ENCODE results near the gene MTM1.

MTM1 gene

GRCh38 chrX:150644422-150644821 is 76.0 kb downstream of the MTM1 start:
- TF ChIP-seq POLR2A (IDR thresholded peaks at IDR 0.05; ENCODE audit: low read depth, low read length): no peak
- no peak for TF ChIP-seq TAF1 (IDR thresholded peaks at IDR 0.05; ENCODE audit: borderline replicate concordance, low read depth, low read length)
- no peak for TF ChIP-seq POLR2AphosphoS5 (IDR thresholded peaks at IDR 0.05; ENCODE audit: low read depth, low read length)
- FAIRE-seq (no peak), DNase-seq (ENCODE audit: insufficient read length) (no peak)

- no peak for DNase-seq (ENCODE audit: insufficient read length)
- no peak for TF ChIP-seq TAF1 (IDR thresholded peaks at IDR 0.05; ENCODE audit: borderline replicate concordance, low read depth, low read length)
- no peak for TF ChIP-seq POLR2AphosphoS5 (IDR thresholded peaks at IDR 0.05; ENCODE audit: low read depth, low read length)
- no peak for TF ChIP-seq POLR2A (IDR thresholded peaks at IDR 0.05; ENCODE audit: low read depth, low read length)
- FAIRE-seq: no peak
Measured at GRCh38 chrX:150647331-150647730, 78.9 kb downstream of the MTM1 start.

- FAIRE-seq (no peak), DNase-seq (ENCODE audit: insufficient read length) (no peak)
- TF ChIP-seq TAF1 (IDR thresholded peaks at IDR 0.05; ENCODE audit: borderline replicate concordance, low read depth, low read length) (no peak), POLR2AphosphoS5 (IDR thresholded peaks at IDR 0.05; ENCODE audit: low read depth, low read length) (no peak)
Measured at GRCh38 chrX:150648296-150648940, 80.0 kb downstream of the MTM1 start.

GRCh38 chrX:150649096-150649870 is 80.9 kb downstream of the MTM1 start:
- TF ChIP-seq POLR2A (IDR thresholded peaks at IDR 0.05; ENCODE audit: low read depth, low read length) (no peak), TAF1 (IDR thresholded peaks at IDR 0.05; ENCODE audit: borderline replicate concordance, low read depth, low read length) (no peak), POLR2AphosphoS5 (IDR thresholded peaks at IDR 0.05; ENCODE audit: low read depth, low read length) (no peak)
- DNase-seq (ENCODE audit: insufficient read length) (no peak), FAIRE-seq (peak; percentile 17)

GRCh38 chrX:150651906-150652305 is 83.5 kb downstream of the MTM1 start:
- no peak for FAIRE-seq
- TF ChIP-seq POLR2A (IDR thresholded peaks at IDR 0.05; ENCODE audit: low read depth, low read length) (no peak), POLR2AphosphoS5 (IDR thresholded peaks at IDR 0.05; ENCODE audit: low read depth, low read length) (no peak), TAF1 (IDR thresholded peaks at IDR 0.05; ENCODE audit: borderline replicate concordance, low read depth, low read length) (no peak)
- DNase-seq (ENCODE audit: insufficient read length): no peak

- FAIRE-seq (no peak), DNase-seq (ENCODE audit: insufficient read length) (no peak)
- TF ChIP-seq POLR2A (IDR thresholded peaks at IDR 0.05; ENCODE audit: low read depth, low read length): no peak
- no peak for TF ChIP-seq TAF1 (IDR thresholded peaks at IDR 0.05; ENCODE audit: borderline replicate concordance, low read depth, low read length)
- TF ChIP-seq POLR2AphosphoS5 (IDR thresholded peaks at IDR 0.05; ENCODE audit: low read depth, low read length): no peak
Measured at GRCh38 chrX:150655788-150656187, 87.4 kb downstream of the MTM1 start.

- DNase-seq (ENCODE audit: insufficient read length) (no peak), FAIRE-seq (no peak)
- TF ChIP-seq TAF1 (IDR thresholded peaks at IDR 0.05; ENCODE audit: borderline replicate concordance, low read depth, low read length) (no peak), POLR2A (IDR thresholded peaks at IDR 0.05; ENCODE audit: low read depth, low read length) (no peak), POLR2AphosphoS5 (IDR thresholded peaks at IDR 0.05; ENCODE audit: low read depth, low read length) (no peak)
Measured at GRCh38 chrX:150663073-150663472, 94.7 kb downstream of the MTM1 start.

GRCh38 chrX:150664290-150664689 is 95.9 kb downstream of the MTM1 start:
- DNase-seq (ENCODE audit: insufficient read length) (no peak), FAIRE-seq (no peak)
- TF ChIP-seq POLR2A (IDR thresholded peaks at IDR 0.05; ENCODE audit: low read depth, low read length) (no peak), POLR2AphosphoS5 (IDR thresholded peaks at IDR 0.05; ENCODE audit: low read depth, low read length) (no peak), TAF1 (IDR thresholded peaks at IDR 0.05; ENCODE audit: borderline replicate concordance, low read depth, low read length) (no peak)

- DNase-seq (ENCODE audit: insufficient read length) (no peak), FAIRE-seq (no peak)
- TF ChIP-seq POLR2AphosphoS5 (IDR thresholded peaks at IDR 0.05; ENCODE audit: low read depth, low read length) (no peak), TAF1 (IDR thresholded peaks at IDR 0.05; ENCODE audit: borderline replicate concordance, low read depth, low read length) (no peak), POLR2A (IDR thresholded peaks at IDR 0.05; ENCODE audit: low read depth, low read length) (no peak)
Measured at GRCh38 chrX:150676221-150676620, 107.8 kb downstream of the MTM1 start.

- no peak for DNase-seq (ENCODE audit: insufficient read length)
Measured at GRCh38 chrX:150680974-150681373, 112.6 kb downstream of the MTM1 start.

GRCh38 chrX:150683112-150683511 is 114.7 kb downstream of the MTM1 start:
- no peak for FAIRE-seq
- no peak for TF ChIP-seq POLR2AphosphoS5 (IDR thresholded peaks at IDR 0.05; ENCODE audit: low read depth, low read length)
- TF ChIP-seq POLR2A (IDR thresholded peaks at IDR 0.05; ENCODE audit: low read depth, low read length): no peak
- no peak for TF ChIP-seq TAF1 (IDR thresholded peaks at IDR 0.05; ENCODE audit: borderline replicate concordance, low read depth, low read length)
- DNase-seq (ENCODE audit: insufficient read length): no peak

More at GRCh38 chrX:150680974-150681373, 112.6 kb downstream of the MTM1 start:
- FAIRE-seq: no peak
- no peak for TF ChIP-seq POLR2AphosphoS5 (IDR thresholded peaks at IDR 0.05; ENCODE audit: low read depth, low read length)

GRCh38 chrX:150683536-150684146 is 115.2 kb downstream of the MTM1 start:
- no peak for TF ChIP-seq TAF1 (IDR thresholded peaks at IDR 0.05; ENCODE audit: borderline replicate concordance, low read depth, low read length)
- TF ChIP-seq POLR2A (IDR thresholded peaks at IDR 0.05; ENCODE audit: low read depth, low read length): no peak
- TF ChIP-seq POLR2AphosphoS5 (IDR thresholded peaks at IDR 0.05; ENCODE audit: low read depth, low read length): no peak
- FAIRE-seq: peak; percentile 40
- DNase-seq (ENCODE audit: insufficient read length): no peak
